Activated B cell treated with CpG ODN at 0.5 μM for 24 hours (primary cell): Measurements from ENCODE around the gene PCLO. TPM values are rescaled to one million over a fixed set of nuclear protein-coding genes. Genes with fewer than 3 reads are reported as not detected.

Experiments used
- ATAC-seq: fragments of 200-7000 bp; cut with Tn5 transposase; one replicate; pipeline ENCODE4 v1.10.0; 2021; ENCODE audit warnings: low read depth, mild to moderate bottlenecking, moderate library complexity
- CTCF ChIA-PET: fragments of 350-600 bp; sonication (Branson Sonifier 250); formaldehyde crosslinking; loops from one replicate; lab custom pipeline; 2021; ENCODE audit warnings: antibody characterized with exemption; lab: Charles Lee
- POLR2A ChIA-PET: fragments of 350-600 bp; sonication (Branson Sonifier 250); formaldehyde crosslinking; loops from one replicate; lab custom pipeline; 2021; ENCODE audit warnings: antibody characterized with exemption; lab: Charles Lee
- DNase-seq: peaks from one replicate; pipeline ENCODE4 v3.0.0; 2022
- H3K27ac Mint-ChIP-seq: one replicate; pipeline ENCODE4 v1.8.0; 2020; ENCODE audit warnings: mixed read lengths
- H3K27me3 Mint-ChIP-seq: one replicate; pipeline ENCODE4 v1.8.0; 2021; ENCODE audit warnings: mixed read lengths
- H3K36me3 Mint-ChIP-seq: one replicate; pipeline ENCODE4 v1.8.0; 2021; ENCODE audit warnings: low read depth, mixed read lengths
- H3K4me1 Mint-ChIP-seq: one replicate; pipeline ENCODE4 v1.8.0; 2021; ENCODE audit warnings: mixed read lengths
- H3K4me3 Mint-ChIP-seq: one replicate; pipeline ENCODE4 v1.8.0; 2020; ENCODE audit warnings: mild to moderate bottlenecking, mixed read lengths
- H3K9me3 Mint-ChIP-seq: one replicate; pipeline ENCODE4 v1.8.0; 2020; ENCODE audit warnings: mixed read lengths
- intact Hi-C: fragments of 100-400 bp; cut with micrococcal nuclease; formaldehyde crosslinking; loops from one replicate; pipeline ENCODE4 v1.15.1; 2024
- total RNA-seq: library from RNA; stranded (reverse); gene quantifications from 2 replicates; pipeline ENCODE4 v1.2.3, GENCODE V29; 2022
- TF ChIP-seq, protein P1 (sequence below): fragments of 200-600 bp; IDR thresholded peaks from one replicate; pipeline ENCODE4 v1.8.0; 2022; ENCODE audit warnings: antibody characterized with exemption, mild to moderate bottlenecking

Gene PCLO
- total RNA-seq, 1 donor from 2014 or later: 0.07 TPM

DNA sequence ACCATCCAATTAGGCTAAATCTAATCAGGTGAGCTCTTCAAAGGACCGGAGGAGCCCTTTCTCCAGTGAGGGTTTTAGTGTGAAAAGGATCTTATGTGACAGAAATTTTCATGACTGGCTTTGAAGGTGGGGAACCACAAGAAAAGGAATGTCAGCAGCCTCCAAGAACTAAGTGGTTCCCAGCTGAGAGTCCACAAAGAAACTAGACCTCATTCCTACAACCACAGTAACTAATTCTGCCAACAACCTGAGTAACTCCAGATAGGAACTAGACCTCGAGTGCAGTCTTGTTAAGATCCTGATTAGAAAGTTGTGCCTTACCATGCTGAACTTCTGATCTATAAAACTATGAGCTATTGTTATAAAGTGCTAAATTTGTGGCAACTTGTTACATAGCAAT lies 51.3 kb downstream of the PCLO start:
- TF ChIP-seq, protein P1, sequence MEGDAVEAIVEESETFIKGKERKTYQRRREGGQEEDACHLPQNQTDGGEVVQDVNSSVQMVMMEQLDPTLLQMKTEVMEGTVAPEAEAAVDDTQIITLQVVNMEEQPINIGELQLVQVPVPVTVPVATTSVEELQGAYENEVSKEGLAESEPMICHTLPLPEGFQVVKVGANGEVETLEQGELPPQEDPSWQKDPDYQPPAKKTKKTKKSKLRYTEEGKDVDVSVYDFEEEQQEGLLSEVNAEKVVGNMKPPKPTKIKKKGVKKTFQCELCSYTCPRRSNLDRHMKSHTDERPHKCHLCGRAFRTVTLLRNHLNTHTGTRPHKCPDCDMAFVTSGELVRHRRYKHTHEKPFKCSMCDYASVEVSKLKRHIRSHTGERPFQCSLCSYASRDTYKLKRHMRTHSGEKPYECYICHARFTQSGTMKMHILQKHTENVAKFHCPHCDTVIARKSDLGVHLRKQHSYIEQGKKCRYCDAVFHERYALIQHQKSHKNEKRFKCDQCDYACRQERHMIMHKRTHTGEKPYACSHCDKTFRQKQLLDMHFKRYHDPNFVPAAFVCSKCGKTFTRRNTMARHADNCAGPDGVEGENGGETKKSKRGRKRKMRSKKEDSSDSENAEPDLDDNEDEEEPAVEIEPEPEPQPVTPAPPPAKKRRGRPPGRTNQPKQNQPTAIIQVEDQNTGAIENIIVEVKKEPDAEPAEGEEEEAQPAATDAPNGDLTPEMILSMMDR: no peak
- DNase-seq: no peak
- Mint-ChIP-seq H3K9me3 (no peaks in the 10 kb centered on the region), H3K4me3 (no peak overlapping the region), H3K27me3 (no peaks in the 10 kb centered on the region), H3K36me3 (no peaks in the 10 kb centered on the region), H3K27ac (no peak overlapping the region), H3K4me1 (no peaks in the 10 kb centered on the region)
- intact Hi-C loops: no loop called here
- POLR2A ChIA-PET: no interaction called here
- CTCF ChIA-PET: no interaction called here
- no peak for ATAC-seq

DNA sequence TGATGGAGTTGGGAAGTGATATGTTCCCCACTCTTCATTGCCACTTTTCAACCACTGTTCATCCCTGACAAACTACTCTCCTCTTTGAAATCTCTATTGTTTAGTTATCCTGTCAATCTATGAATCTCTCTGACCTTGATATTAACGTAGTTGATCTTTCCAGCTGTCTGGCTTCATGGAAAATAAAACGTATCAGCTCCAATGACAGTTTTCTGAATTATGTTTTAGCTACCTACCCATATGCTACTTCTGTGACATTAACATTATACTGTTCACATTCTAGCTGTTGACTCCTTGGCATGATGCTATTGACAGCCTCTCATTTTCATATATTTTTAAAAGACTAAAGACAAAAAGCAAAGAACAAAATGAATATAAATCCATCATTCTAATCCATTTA lies 53.3 kb downstream of the PCLO start:
- Mint-ChIP-seq H3K4me1 (no peaks in the 10 kb centered on the region), H3K9me3 (no peaks in the 10 kb centered on the region), H3K4me3 (no peak overlapping the region), H3K36me3 (no peaks in the 10 kb centered on the region), H3K27me3 (no peaks in the 10 kb centered on the region), H3K27ac (no peak overlapping the region)
- TF ChIP-seq, protein P1: no peak
- no peak for ATAC-seq
- no peak for DNase-seq
- ChIA-PET POLR2A (no interaction called here), CTCF (no interaction called here)
- intact Hi-C loops: loop anchor here (10.0 kb wide), 1 partner anchor 65 kb away; no protein-coding TSS in a partner anchor

DNA sequence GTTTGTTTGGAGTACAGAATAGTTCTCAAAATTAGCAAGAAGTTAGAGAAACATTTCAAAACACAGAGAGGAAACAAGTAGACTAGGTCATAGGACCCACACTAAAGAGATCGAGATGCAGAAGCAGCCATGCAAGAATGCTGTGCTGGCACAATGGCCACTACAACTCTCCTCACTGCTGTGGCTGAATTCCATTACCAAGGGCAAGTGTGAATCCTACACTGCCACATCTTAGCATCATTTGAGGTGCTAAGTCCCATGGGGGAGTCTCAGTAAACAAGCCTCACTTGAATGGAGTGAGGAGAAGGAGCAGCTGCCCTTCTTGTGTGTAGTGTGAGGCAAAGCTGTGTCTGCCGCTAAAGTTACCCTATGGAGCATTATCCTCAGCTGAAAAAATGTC lies 56.7 kb downstream of the PCLO start:
- H3K4me3 Mint-ChIP-seq: no peak overlapping the region
- TF ChIP-seq, protein P1: no peak
- intact Hi-C loops: loop anchor here (10.0 kb wide), 1 partner anchor 61 kb away; no protein-coding TSS in a partner anchor
- no peak for ATAC-seq
- no peaks in the 10 kb centered on the region for H3K27me3 Mint-ChIP-seq
- CTCF ChIA-PET: no interaction called here
- no peaks in the 10 kb centered on the region for H3K9me3 Mint-ChIP-seq
- no peaks in the 10 kb centered on the region for H3K4me1 Mint-ChIP-seq
- no peak overlapping the region for H3K27ac Mint-ChIP-seq
- no peak for DNase-seq
- POLR2A ChIA-PET: no interaction called here
- no peaks in the 10 kb centered on the region for H3K36me3 Mint-ChIP-seq

DNA sequence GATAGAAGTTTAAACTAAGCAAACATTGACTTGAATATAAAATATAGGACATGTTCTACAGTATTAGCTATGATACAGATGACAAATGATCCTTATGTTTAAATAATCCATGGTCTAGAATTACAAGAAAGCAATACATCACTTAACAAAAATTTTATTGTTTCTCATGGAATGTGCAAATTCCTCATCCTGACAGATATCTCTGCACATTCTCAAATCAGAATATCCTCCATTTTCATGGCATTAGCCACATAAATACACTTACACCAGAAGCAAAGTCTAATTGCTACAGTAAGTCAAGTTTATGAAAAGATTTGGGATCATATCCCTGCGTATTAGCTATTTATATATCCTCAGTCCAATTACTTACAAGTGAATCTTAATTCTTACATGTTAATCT lies 57.6 kb downstream of the PCLO start:
- Mint-ChIP-seq H3K27ac (no peak overlapping the region), H3K9me3 (no peaks in the 10 kb centered on the region), H3K4me3 (no peak overlapping the region), H3K4me1 (no peaks in the 10 kb centered on the region), H3K27me3 (no peaks in the 10 kb centered on the region), H3K36me3 (no peaks in the 10 kb centered on the region)
- DNase-seq: no peak
- ChIA-PET CTCF (no interaction called here), POLR2A (no interaction called here)
- intact Hi-C loops: loop anchor here (10.0 kb wide), 1 partner anchor 60 kb away; no protein-coding TSS in a partner anchor
- no peak for ATAC-seq
- TF ChIP-seq, protein P1: no peak

DNA sequence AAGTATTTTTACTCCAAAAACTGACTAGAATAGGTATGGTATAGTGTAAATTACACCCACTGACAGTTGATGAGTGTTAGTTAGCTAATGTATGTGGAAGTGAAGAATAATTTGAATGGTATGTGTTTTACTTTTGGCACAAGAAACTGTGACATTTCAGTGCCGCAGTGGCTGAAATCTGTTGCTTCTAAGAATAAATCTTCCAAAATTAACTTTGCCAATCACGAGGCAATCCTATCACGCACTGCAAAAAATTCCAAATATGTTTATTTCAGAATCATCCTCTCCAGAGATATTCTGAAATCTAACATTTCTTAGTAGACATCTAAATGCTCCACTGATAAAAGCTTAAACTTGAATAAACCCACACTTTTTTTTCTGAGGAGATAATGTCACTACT lies 61.2 kb downstream of the PCLO start:
- Mint-ChIP-seq H3K4me3 (no peak overlapping the region), H3K9me3 (peaks cover 2% of the 10 kb centered on the region), H3K27ac (no peak overlapping the region), H3K4me1 (no peaks in the 10 kb centered on the region), H3K36me3 (no peaks in the 10 kb centered on the region), H3K27me3 (no peaks in the 10 kb centered on the region)
- intact Hi-C loops: loop anchor here (10.0 kb wide), 1 partner anchor 57 kb away; no protein-coding TSS in a partner anchor
- ATAC-seq: no peak
- ChIA-PET POLR2A (no interaction called here), CTCF (no interaction called here)
- no peak for DNase-seq
- TF ChIP-seq, protein P1: no peak
